Small intestine (tissue), 7 donors: ENCODE results near the gene CERS1. TPM values are rescaled to one million over a fixed set of nuclear protein-coding genes. Genes with fewer than 3 reads are reported as not detected.
"Not testable (repeated sequence)": the region's sequence is repeated elsewhere in the genome, so short reads cannot be mapped to it uniquely, and the experiment has no call there.

Experiments
- DNase-seq, 2 donors: peaks; one replicate each; pipeline versions ENCODE4 v3.0.0 to v3.0.0-alpha.2; 2013
- FAIRE-seq: peaks from 2 replicates; lab custom pipeline; 2012; peaks lifted over from hg19 to GRCh38; lab: Jason Lieb, UNC
- H3K27ac ChIP-seq, 3 donors: one replicate each; pipeline ENCODE4 v1.5.1; 2013; ENCODE audit warnings: low read length in 2 of 3, mild to moderate bottlenecking in 2 of 3, control low read depth in 1 of 3, inconsistent platforms in 1 of 3, low read depth in 1 of 3, moderate library complexity in 1 of 3
- H3K27me3 ChIP-seq, 3 donors: one replicate each; pipeline ENCODE4 v1.6.1; 2013; ENCODE audit warnings: low read length in 3 of 3, inconsistent platforms in 1 of 3; ENCODE audit not compliant: control insufficient read depth in 3 of 3, insufficient read depth in 3 of 3
- H3K36me3 ChIP-seq, 3 donors: one replicate each; pipeline ENCODE4 v1.6.1; 2013; ENCODE audit warnings: low read length in 3 of 3, inconsistent platforms in 1 of 3, low read depth in 1 of 3, mild to moderate bottlenecking in 1 of 3, moderate library complexity in 1 of 3; ENCODE audit not compliant: control insufficient read depth in 3 of 3, insufficient read depth in 2 of 3
- H3K4me1 ChIP-seq, 3 donors: one replicate each; pipeline ENCODE4 v1.6.1; 2013; ENCODE audit warnings: low read length in 2 of 3, inconsistent platforms in 1 of 3, low read depth in 1 of 3, mild to moderate bottlenecking in 1 of 3, moderate library complexity in 1 of 3; ENCODE audit not compliant: control insufficient read depth in 3 of 3, insufficient read depth in 2 of 3
- H3K4me3 ChIP-seq, 3 donors: one replicate each; pipeline ENCODE4 v1.5.1; 2013; ENCODE audit warnings: low read length in 3 of 3, control low read depth in 1 of 3, inconsistent platforms in 1 of 3, low read depth in 1 of 3, mild to moderate bottlenecking in 1 of 3, moderate library complexity in 1 of 3
- H3K9me3 ChIP-seq, 2 donors: one replicate each; pipeline ENCODE4 v1.6.1; 2013; ENCODE audit warnings: low read depth in 1 of 2, low read length in 1 of 2; ENCODE audit not compliant: control insufficient read depth in 2 of 2, insufficient read depth in 1 of 2
- WGBS, 3 donors: extraction: QIAGEN DNeasy Blood & Tissue Kit; methylation state at CpG; one replicate each; pipeline ENCODE4 v1.1.7; 2013; 5-methylcytosine and 5-hydroxymethylcytosine counted together
- polyA plus RNA-seq, 4 donors: library from polyadenylated mRNA; stranded (reverse) in 3 of 4; unstranded in 1 of 4; fragments of 200-250 nt in 3 of 4; fragments of 120-200 nt in 1 of 4; gene quantifications; one replicate each; pipeline versions ENCODE4 v1.2.1 to v1.2.3, GENCODE V29; 2013
- donor health status: healthy with polysubstance abuse.
- donor health status: control.
- donor health status: control.
- donor health status: Bipolar disorder and iron deficiency.
- donor health status: healthy.

CERS1 gene
- polyA plus RNA-seq, 4 donors = 1.2 to 1.5 TPM; not detected in 2

GRCh38 chr19:18924684-18925213 lies 28.8 kb upstream of the CERS1 start:
- FAIRE-seq (no peak), DNase-seq (no peak)
- peaks cover 14 to 90% (median 19%) of the 10 kb centered on the region in 3 donors for H3K36me3 ChIP-seq
- H3K9me3 ChIP-seq = no peaks in the 10 kb centered on the region
- WGBS, 3 donors = 95 to 96% (median 96%) methylated on average over 15 of the region's 15 CpGs
- no peak overlapping the region for H3K4me3 ChIP-seq
- no peak overlapping the region for H3K27ac ChIP-seq
- peaks cover 0 to 5% (median 3%) of the 10 kb centered on the region in 3 donors for H3K4me1 ChIP-seq
- H3K27me3 ChIP-seq = no peaks in the 10 kb centered on the region

DNA sequence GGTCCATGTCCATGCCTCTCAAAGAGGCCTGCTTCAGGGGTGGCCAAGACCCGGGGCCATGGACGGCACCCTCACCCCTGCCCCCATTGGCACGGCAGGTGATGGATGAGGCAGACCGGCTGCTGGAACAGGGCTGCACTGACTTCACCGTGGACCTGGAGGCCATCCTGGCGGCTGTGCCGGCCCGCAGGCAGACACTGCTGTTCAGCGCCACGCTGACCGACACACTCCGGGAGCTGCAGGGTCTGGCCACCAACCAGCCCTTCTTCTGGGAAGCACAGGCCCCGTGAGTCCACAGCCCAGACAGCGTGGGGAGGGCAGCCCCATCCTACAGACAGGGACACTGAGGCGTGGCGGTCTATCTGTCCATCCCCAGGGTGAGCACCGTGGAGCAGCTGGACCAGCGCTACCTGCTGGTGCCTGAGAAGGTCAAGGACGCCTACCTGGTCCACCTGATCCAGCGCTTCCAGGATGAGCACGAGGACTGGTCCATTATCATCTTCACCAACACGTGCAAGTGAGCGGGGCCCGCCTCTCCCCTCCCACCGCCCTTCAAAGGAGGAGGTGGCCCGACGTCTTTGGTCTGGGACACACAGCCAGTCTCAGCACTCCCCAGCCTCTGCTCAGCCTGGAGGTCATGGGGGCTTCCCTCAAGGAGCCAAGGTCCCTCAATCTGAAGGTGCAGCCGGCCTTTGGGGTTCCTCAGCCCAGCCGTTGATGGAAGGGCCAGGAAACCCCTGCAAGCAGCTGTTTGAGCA lies 26.4 kb upstream of the CERS1 start:
- DNase-seq (no peak), FAIRE-seq (no peak)
- H3K9me3 ChIP-seq = no peaks in the 10 kb centered on the region
- 86 to 91% (median 90%) methylated on average over 28 to 29 of the region's 29 CpGs for WGBS, 3 donors
- peaks cover 0 to 9% (median 3%) of the 10 kb centered on the region in 3 donors for H3K4me1 ChIP-seq
- no peaks in the 10 kb centered on the region for H3K27me3 ChIP-seq
- peaks cover 12 to 70% (median 19%) of the 10 kb centered on the region in 3 donors for H3K36me3 ChIP-seq
- no peak overlapping the region for H3K27ac ChIP-seq
- H3K4me3 ChIP-seq = no peak overlapping the region

- Histone ChIP-seq H3K36me3 (peaks cover 12 to 62% (median 19%) of the 10 kb centered on the region in 3 donors), H3K27ac (no peak overlapping the region), H3K9me3 (no peaks in the 10 kb centered on the region), H3K4me3 (no peak overlapping the region), H3K4me1 (peaks cover 0 to 9% (median 3%) of the 10 kb centered on the region in 3 donors), H3K27me3 (no peaks in the 10 kb centered on the region)
- 93 to 97% (median 95%) methylated on average over 15 to 17 of the region's 17 CpGs for WGBS, 3 donors
- DNase-seq (no peak), FAIRE-seq (no peak)
Measured at GRCh38 chr19:18921593-18921992, 25.6 kb upstream of the CERS1 start.

DNA sequence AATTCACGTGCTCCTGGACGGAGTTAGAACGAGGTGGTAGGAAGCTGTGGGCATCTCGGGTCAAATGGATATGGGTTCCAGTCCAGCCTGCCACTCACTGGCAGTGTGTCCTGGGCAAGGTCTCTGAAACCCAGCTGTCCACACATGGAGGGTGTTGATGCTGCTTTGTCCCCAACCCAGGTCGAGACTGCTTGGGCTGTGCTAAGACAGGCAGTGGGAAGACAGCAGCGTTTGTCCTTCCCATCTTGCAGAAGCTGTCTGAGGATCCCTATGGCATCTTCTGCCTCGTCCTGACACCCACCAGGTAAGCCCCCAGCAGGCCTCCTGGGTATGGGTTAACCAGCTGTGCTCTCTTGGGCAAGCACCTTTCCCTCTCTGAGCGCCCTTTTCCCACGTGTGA lies 24.4 kb upstream of the CERS1 start:
- no peak for DNase-seq
- peak overlapping the region in 2 of 3 donors; percentile 58 to 72 for H3K4me3 ChIP-seq
- no peak overlapping the region for H3K27ac ChIP-seq
- peaks cover 10 to 54% (median 12%) of the 10 kb centered on the region in 3 donors for H3K36me3 ChIP-seq
- H3K4me1 ChIP-seq = peaks cover 0 to 9% (median 3%) of the 10 kb centered on the region in 3 donors
- WGBS, 3 donors = 45 to 54% (median 46%) methylated on average over 9 of the region's 9 CpGs
- H3K27me3 ChIP-seq = no peaks in the 10 kb centered on the region
- H3K9me3 ChIP-seq = no peaks in the 10 kb centered on the region
- FAIRE-seq = no peak

DNA sequence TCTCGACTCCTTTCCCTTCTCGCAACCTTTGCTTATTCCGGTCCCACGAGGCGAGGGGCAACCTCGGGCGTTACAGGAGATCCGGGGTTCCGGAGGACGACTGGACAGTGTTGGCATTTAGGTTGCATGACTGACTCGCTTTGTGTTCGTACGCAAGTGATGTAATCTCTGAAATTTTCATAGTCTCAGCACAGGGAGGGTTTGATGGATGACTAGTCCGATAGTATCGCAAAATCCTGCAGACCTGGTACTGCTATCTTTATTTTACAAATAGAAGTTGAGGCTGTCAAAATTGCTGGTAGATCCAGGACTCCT lies 23.9 kb upstream of the CERS1 start:
- 0 to 1% (median 0%) methylated on average over 15 of the region's 15 CpGs for WGBS, 3 donors
- no peaks in the 10 kb centered on the region for H3K27me3 ChIP-seq
- H3K4me3 ChIP-seq = peak overlapping the region; percentile 58 to 76 (median 72)
- H3K9me3 ChIP-seq = no peaks in the 10 kb centered on the region
- no peak for FAIRE-seq
- DNase-seq = no peak
- H3K27ac ChIP-seq = peak overlapping the region in 1 of 3 donors; percentile 77
- peaks cover 10 to 54% (median 11%) of the 10 kb centered on the region in 3 donors for H3K36me3 ChIP-seq
- H3K4me1 ChIP-seq = peaks cover 0 to 9% (median 3%) of the 10 kb centered on the region in 3 donors

DNA sequence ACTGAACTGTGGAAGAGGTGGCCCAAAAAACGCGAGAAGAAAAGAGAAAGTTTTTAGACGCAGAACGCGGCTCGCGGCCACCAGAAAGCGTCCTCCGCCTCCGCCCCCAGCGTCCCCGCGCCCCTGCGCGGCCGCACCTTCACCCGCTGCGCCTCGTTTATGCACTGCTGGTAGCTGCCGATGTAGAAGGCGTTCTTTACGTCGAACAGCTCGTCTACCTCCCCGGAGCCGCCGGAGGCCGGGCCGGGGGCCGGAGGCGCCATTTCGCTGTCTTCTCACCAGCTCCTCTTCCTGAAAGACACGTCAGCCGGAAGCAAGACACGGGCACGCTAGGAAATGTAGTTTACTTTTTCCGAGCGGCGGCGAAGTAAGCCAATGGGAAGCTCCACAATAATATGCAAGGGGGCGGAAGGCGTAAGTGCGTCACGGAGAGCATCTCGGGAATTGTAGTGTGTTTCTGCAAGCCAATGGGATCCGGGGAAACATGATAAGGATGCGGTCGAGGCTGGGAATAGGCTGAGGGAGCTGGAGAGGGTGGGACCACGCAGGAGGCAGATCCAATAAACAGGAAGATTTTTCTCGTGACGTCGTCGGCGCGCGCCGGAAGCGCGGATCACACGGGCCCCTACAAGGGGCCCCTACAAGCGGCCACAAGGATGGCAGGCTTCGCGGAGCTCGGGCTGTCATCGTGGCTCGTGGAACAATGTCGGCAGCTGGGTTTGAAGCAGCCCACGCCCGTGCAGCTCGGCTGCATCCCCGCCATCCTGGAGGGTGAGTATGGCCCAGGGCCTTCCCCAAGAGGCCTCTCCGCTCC lies 23.3 kb upstream of the CERS1 start, which contains the start of the genes COPE and DDX49:
COPE (minus strand) TSS at position 302 of the 814 bp plus-strand sequence; CDS start at position 263, 39 bp downstream.
DDX49 (plus strand) TSS at position 630 of the 814 bp plus-strand sequence; CDS start at position 657, 27 bp downstream.
- FAIRE-seq = peak; percentile 94
- Histone ChIP-seq H3K27ac (peak within 1 kb of the TSS; percentile 74 to 95 (median 85)), H3K4me3 (peak within 1 kb of the TSS; percentile 71 to 76 (median 72)), H3K27me3 (no peaks in the 10 kb centered on the region), H3K4me1 (peaks cover 0 to 9% (median 3%) of the 10 kb centered on the region in 3 donors), H3K9me3 (no peaks in the 10 kb centered on the region), H3K36me3 (peaks cover 6 to 54% (median 9%) of the 10 kb centered on the region in 3 donors)
- 0% methylated on average over 72 of the region's 72 CpGs for WGBS, 3 donors
- peak; percentile 100 for DNase-seq

DNA sequence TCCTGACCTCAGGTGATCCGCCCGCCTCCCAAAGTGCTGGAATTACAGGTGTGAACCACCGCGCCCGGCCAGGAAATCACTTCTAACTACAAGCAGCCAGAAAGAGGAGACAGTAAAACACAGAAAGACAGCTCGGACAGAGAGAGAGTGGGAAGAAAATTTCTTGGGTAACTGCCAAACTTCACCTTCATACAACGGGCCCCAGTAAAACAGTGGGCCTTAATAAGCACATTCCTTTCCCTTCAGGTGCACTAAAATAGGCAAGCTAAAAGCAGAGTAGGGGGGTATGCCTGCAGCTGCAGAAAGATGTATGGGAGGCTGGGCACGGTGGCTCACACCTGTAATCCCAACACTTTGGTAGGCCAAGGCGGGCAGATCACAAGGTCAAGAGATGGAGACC lies 21.6 kb upstream of the CERS1 start:
- not testable (repeated sequence) for FAIRE-seq, H3K4me3 ChIP-seq, H3K27me3 ChIP-seq, H3K9me3 ChIP-seq, H3K27ac ChIP-seq, DNase-seq, H3K4me1 ChIP-seq
- 81 to 86% (median 82%) methylated on average over 9 of the region's 9 CpGs for WGBS, 3 donors
- H3K36me3 ChIP-seq = peaks cover 4 to 54% (median 9%) of the 10 kb centered on the region in 3 donors

- H3K36me3 ChIP-seq = peaks cover 5 to 52% (median 7%) of the 10 kb centered on the region in 3 donors
- H3K4me1 ChIP-seq = peaks cover 0 to 9% (median 3%) of the 10 kb centered on the region in 3 donors
- H3K9me3 ChIP-seq = no peaks in the 10 kb centered on the region
- DNase-seq = peak; percentile 58 to 59
- no peak overlapping the region for H3K4me3 ChIP-seq
- H3K27me3 ChIP-seq = no peaks in the 10 kb centered on the region
- FAIRE-seq = no peak
- WGBS, 3 donors = 57 to 64% (median 58%) methylated on average over 5 of the region's 5 CpGs
- H3K27ac ChIP-seq = no peak overlapping the region
Measured at GRCh38 chr19:18915639-18916038, 19.7 kb upstream of the CERS1 start.
